ENCODE results near the gene CYP2F1. TPM values are rescaled to one million over a fixed set of nuclear protein-coding genes. Genes with fewer than 3 reads are reported as not detected.
A peak's percentile ranks its signal among the peaks of the same experiment; 100 is the strongest.
"Not testable (repeated sequence)": the region's sequence is repeated elsewhere in the genome, so short reads cannot be mapped to it uniquely, and the experiment has no call there.

Gene CYP2F1
- total RNA-seq, 1 donor from 2014 or later = not detected

DNA sequence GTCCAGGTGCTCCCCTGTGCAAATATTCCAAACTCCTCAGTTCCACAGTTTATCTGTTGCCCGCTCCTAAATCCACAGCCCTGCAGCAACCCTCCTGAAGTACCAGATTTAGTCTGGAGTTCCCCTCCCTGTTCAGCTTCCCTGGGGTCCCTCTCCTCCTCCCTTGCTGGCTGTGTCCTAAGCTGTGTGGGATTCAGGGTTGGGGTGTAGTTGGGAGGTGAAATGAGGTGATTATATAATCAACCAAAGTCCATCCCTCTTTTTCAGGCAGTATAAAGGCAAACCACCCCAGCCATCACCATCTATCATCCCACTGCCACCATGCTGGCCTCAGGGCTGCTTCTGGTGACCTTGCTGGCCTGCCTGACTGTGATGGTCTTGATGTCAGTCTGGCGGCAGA lies 26.1 kb upstream of the CYP2F1 start, which contains the start of gene CYP2A13:
TSS of gene CYP2A13 (plus strand) at position 301 of the 400 bp plus-strand sequence. CDS start at position 322, 21 bp downstream.
- Mint-ChIP-seq H3K9me3 (no peaks in the 10 kb centered on the region), H3K27ac (no peak within 1 kb of the TSS), H3K36me3 (no peaks in the 10 kb centered on the region), H3K27me3 (ENCODE audit: low read depth) (peaks cover 85% of the 10 kb centered on the region), H3K4me3 (no peak within 1 kb of the TSS), H3K4me1 (no peaks in the 10 kb centered on the region)
- no peak for DNase-seq (ENCODE audit: low spot score in 2 of 2, unreplicated experiment in 2 of 2)
- TF ChIP-seq, protein P1, sequence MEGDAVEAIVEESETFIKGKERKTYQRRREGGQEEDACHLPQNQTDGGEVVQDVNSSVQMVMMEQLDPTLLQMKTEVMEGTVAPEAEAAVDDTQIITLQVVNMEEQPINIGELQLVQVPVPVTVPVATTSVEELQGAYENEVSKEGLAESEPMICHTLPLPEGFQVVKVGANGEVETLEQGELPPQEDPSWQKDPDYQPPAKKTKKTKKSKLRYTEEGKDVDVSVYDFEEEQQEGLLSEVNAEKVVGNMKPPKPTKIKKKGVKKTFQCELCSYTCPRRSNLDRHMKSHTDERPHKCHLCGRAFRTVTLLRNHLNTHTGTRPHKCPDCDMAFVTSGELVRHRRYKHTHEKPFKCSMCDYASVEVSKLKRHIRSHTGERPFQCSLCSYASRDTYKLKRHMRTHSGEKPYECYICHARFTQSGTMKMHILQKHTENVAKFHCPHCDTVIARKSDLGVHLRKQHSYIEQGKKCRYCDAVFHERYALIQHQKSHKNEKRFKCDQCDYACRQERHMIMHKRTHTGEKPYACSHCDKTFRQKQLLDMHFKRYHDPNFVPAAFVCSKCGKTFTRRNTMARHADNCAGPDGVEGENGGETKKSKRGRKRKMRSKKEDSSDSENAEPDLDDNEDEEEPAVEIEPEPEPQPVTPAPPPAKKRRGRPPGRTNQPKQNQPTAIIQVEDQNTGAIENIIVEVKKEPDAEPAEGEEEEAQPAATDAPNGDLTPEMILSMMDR (IDR thresholded peaks at IDR 0.05; ENCODE audit: unreplicated experiment) = no peak

- no peaks in the 10 kb centered on the region for H3K4me1 Mint-ChIP-seq
- peak overlapping the region; percentile 44 for H3K4me3 Mint-ChIP-seq
- no peak for DNase-seq (ENCODE audit: low spot score in 2 of 2, unreplicated experiment in 2 of 2)
- peaks cover 97% of the 10 kb centered on the region for H3K27me3 Mint-ChIP-seq (ENCODE audit: low read depth)
- no peaks in the 10 kb centered on the region for H3K9me3 Mint-ChIP-seq
- no peak overlapping the region for H3K27ac Mint-ChIP-seq
- H3K36me3 Mint-ChIP-seq = no peaks in the 10 kb centered on the region
- TF ChIP-seq, protein P1 (IDR thresholded peaks at IDR 0.05; ENCODE audit: unreplicated experiment) = no peak
Observed at GRCh38 chr19:41089959-41090358, 24.3 kb upstream of the CYP2F1 start.

GRCh38 chr19:41095703-41096102 lies 18.5 kb upstream of the CYP2F1 start:
- TF ChIP-seq, protein P1 (IDR thresholded peaks at IDR 0.05; ENCODE audit: unreplicated experiment) = no peak
- Mint-ChIP-seq H3K9me3 (peaks cover 12% of the 10 kb centered on the region), H3K4me3 (no peak overlapping the region), H3K27me3 (ENCODE audit: low read depth) (peaks cover 54% of the 10 kb centered on the region), H3K36me3 (no peaks in the 10 kb centered on the region), H3K4me1 (no peaks in the 10 kb centered on the region), H3K27ac (no peak overlapping the region)
- DNase-seq (ENCODE audit: low spot score in 2 of 2, unreplicated experiment in 2 of 2) = no peak

DNA sequence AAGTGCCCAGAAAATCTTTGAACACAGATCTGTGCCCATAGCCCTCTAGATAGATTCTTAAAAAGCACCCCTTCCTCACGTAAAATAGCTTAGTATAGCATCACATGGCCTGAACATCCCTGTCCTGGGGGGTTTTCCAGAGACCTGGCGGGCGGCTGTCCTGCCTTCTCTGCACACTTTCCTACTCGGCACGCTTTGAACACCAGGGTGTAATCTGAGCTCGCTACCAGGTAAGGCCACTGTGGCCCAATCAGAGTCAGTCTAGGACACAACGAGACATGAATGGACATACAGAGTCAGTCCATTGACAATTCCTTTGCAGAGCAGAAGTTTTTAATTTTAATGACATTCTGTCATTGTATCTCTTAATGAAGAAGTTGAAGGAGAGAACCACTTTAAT lies 17.9 kb upstream of the CYP2F1 start:
- no peak overlapping the region for H3K27ac Mint-ChIP-seq
- no peak overlapping the region for H3K4me3 Mint-ChIP-seq
- no peaks in the 10 kb centered on the region for H3K4me1 Mint-ChIP-seq
- no peaks in the 10 kb centered on the region for H3K36me3 Mint-ChIP-seq
- peaks cover 16% of the 10 kb centered on the region for H3K9me3 Mint-ChIP-seq
- TF ChIP-seq, protein P1 (IDR thresholded peaks at IDR 0.05; ENCODE audit: unreplicated experiment) = no peak
- peaks cover 47% of the 10 kb centered on the region for H3K27me3 Mint-ChIP-seq (ENCODE audit: low read depth)
- DNase-seq (ENCODE audit: low spot score in 2 of 2, unreplicated experiment in 2 of 2) = no peak

- TF ChIP-seq, protein P1 (IDR thresholded peaks at IDR 0.05; ENCODE audit: unreplicated experiment) = no peak
- H3K9me3 Mint-ChIP-seq = peaks cover 22% of the 10 kb centered on the region
Observed at GRCh38 chr19:41097302-41097701, 16.9 kb upstream of the CYP2F1 start.

GRCh38 chr19:41098762-41099161 lies 15.5 kb upstream of the CYP2F1 start:
- peaks cover 25% of the 10 kb centered on the region for H3K9me3 Mint-ChIP-seq

More at GRCh38 chr19:41097302-41097701, 16.9 kb upstream of the CYP2F1 start:
- no peaks in the 10 kb centered on the region for H3K36me3 Mint-ChIP-seq
- peaks cover 39% of the 10 kb centered on the region for H3K27me3 Mint-ChIP-seq (ENCODE audit: low read depth)
- no peak overlapping the region for H3K4me3 Mint-ChIP-seq
- H3K4me1 Mint-ChIP-seq = no peaks in the 10 kb centered on the region
- no peak overlapping the region for H3K27ac Mint-ChIP-seq
- DNase-seq (ENCODE audit: low spot score in 2 of 2, unreplicated experiment in 2 of 2) = no peak

GRCh38 chr19:41102210-41102609 lies 12.0 kb upstream of the CYP2F1 start:
- H3K4me3 Mint-ChIP-seq; H3K27me3 Mint-ChIP-seq (ENCODE audit: low read depth); H3K36me3 Mint-ChIP-seq; H3K4me1 Mint-ChIP-seq; DNase-seq (ENCODE audit: low spot score in 2 of 2, unreplicated experiment in 2 of 2); H3K27ac Mint-ChIP-seq: not testable (repeated sequence)
- peaks cover 33% of the 10 kb centered on the region for H3K9me3 Mint-ChIP-seq

More at GRCh38 chr19:41098762-41099161, 15.5 kb upstream of the CYP2F1 start:
- Mint-ChIP-seq H3K4me3 (no peak overlapping the region), H3K36me3 (no peaks in the 10 kb centered on the region), H3K27me3 (ENCODE audit: low read depth) (peaks cover 24% of the 10 kb centered on the region), H3K27ac (no peak overlapping the region), H3K4me1 (no peaks in the 10 kb centered on the region)
- no peak for DNase-seq (ENCODE audit: low spot score in 2 of 2, unreplicated experiment in 2 of 2)
- TF ChIP-seq, protein P1 (IDR thresholded peaks at IDR 0.05; ENCODE audit: unreplicated experiment) = no peak
